ENCODE data around the gene DCN. TPM values are rescaled to one million over a fixed set of nuclear protein-coding genes. Genes with fewer than 3 reads are reported as not detected.

Gene DCN
- total RNA-seq, 2 experiments from 2014 or later, result not detected

DNA sequence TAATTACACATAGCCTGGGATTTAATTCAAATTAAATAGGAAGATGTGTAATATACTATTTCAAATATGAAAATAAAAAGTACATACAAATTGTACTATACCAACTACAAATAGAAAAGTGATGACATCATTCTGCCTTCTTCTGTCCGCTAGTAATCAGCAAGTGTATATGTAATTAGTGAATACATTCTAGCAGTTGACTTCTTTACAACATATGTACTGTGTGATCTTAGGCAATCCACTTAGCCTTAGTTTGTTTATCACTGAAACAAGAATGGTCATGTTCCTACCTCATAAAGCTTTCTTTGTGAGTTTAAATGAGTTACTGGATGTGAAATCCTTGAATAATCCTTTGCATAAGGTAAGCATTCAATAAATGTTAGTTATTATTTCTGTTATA is 63.5 kb downstream of the DCN start:
- no peaks in the 10 kb centered on the region for H3K9me3 ChIP-seq (ENCODE audit: low read length)
- BruUV-seq (replicated peaks), result no TSS peak
- no peak for DNase-seq (ENCODE audit: low spot score)
- ChIA-PET POLR2A (no interaction called here), CTCF (ENCODE audit: unreplicated experiment) (no interaction called here)
- H2AFZ ChIP-seq (ENCODE audit: low read length), result no peak overlapping the region
- H3K27ac ChIP-seq (ENCODE audit: low read depth, low read length, poor library complexity, severe bottlenecking), result no peak overlapping the region
- intact Hi-C loops (cut with micrococcal nuclease; ENCODE audit: unreplicated experiment), result no loop called here
- H3K36me3 ChIP-seq (ENCODE audit: insufficient read depth, low read length), result no peaks in the 10 kb centered on the region
- H3K79me2 ChIP-seq (ENCODE audit: insufficient read depth, low read depth, low read length), result no peaks in the 10 kb centered on the region
- no peak overlapping the region for H3K4me2 ChIP-seq (ENCODE audit: low read length)
- no peak overlapping the region for H3K4me3 ChIP-seq (ENCODE audit: low read depth, low read length, poor library complexity, severe bottlenecking)
- H3K9me2 ChIP-seq (ENCODE audit: insufficient read depth, low read length), result no peaks in the 10 kb centered on the region
- H4K20me1 ChIP-seq (ENCODE audit: insufficient read depth, low read length), result no peaks in the 10 kb centered on the region
- no peaks in the 10 kb centered on the region for H3K4me1 ChIP-seq (ENCODE audit: insufficient read depth, low read length, poor library complexity, severe bottlenecking)
- TF ChIP-seq EZH2phosphoT487 (IDR thresholded peaks at IDR 0.05; ENCODE audit: borderline replicate concordance, low read depth, low read length), result no peak
- TF ChIP-seq, protein P1, sequence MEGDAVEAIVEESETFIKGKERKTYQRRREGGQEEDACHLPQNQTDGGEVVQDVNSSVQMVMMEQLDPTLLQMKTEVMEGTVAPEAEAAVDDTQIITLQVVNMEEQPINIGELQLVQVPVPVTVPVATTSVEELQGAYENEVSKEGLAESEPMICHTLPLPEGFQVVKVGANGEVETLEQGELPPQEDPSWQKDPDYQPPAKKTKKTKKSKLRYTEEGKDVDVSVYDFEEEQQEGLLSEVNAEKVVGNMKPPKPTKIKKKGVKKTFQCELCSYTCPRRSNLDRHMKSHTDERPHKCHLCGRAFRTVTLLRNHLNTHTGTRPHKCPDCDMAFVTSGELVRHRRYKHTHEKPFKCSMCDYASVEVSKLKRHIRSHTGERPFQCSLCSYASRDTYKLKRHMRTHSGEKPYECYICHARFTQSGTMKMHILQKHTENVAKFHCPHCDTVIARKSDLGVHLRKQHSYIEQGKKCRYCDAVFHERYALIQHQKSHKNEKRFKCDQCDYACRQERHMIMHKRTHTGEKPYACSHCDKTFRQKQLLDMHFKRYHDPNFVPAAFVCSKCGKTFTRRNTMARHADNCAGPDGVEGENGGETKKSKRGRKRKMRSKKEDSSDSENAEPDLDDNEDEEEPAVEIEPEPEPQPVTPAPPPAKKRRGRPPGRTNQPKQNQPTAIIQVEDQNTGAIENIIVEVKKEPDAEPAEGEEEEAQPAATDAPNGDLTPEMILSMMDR (conservative IDR thresholded peaks at IDR 0.05; ENCODE audit: low read length), result no peak

DNA sequence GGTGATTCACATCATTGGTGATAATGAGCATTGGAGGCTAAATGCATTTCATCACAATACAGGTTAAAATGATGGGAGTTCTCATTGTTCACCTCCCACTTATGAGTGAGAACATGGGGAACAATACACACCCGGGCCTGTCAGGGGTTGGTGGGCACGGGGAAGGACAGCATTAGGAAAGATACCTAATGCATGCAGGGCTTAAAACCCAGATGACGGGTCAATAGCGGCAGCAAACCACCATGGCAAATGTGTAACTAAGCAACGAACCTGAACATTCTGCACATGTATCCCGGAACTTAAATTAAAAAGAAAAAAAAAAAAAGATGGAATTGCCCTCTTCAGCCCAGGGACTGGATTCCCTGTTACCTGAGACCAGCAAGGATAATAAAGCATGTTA is 69.0 kb downstream of the DCN start:
- no peak overlapping the region for H3K4me3 ChIP-seq (ENCODE audit: low read depth, low read length, poor library complexity, severe bottlenecking)
- H2AFZ ChIP-seq (ENCODE audit: low read length), result no peak overlapping the region
- ChIA-PET CTCF (ENCODE audit: unreplicated experiment) (no interaction called here), POLR2A (no interaction called here)
- H3K4me1 ChIP-seq (ENCODE audit: insufficient read depth, low read length, poor library complexity, severe bottlenecking), result no peaks in the 10 kb centered on the region
- no peak overlapping the region for H3K27ac ChIP-seq (ENCODE audit: low read depth, low read length, poor library complexity, severe bottlenecking)
- no peaks in the 10 kb centered on the region for H3K79me2 ChIP-seq (ENCODE audit: insufficient read depth, low read depth, low read length)
- TF ChIP-seq, protein P1 (conservative IDR thresholded peaks at IDR 0.05; ENCODE audit: low read length), result no peak
- no peak for TF ChIP-seq EZH2phosphoT487 (IDR thresholded peaks at IDR 0.05; ENCODE audit: borderline replicate concordance, low read depth, low read length)
- H3K4me2 ChIP-seq (ENCODE audit: low read length), result no peak overlapping the region
- no peaks in the 10 kb centered on the region for H3K9me3 ChIP-seq (ENCODE audit: low read length)
- no peaks in the 10 kb centered on the region for H3K36me3 ChIP-seq (ENCODE audit: insufficient read depth, low read length)
- BruUV-seq (replicated peaks), result no TSS peak
- H4K20me1 ChIP-seq (ENCODE audit: insufficient read depth, low read length), result no peaks in the 10 kb centered on the region
- H3K9me2 ChIP-seq (ENCODE audit: insufficient read depth, low read length), result no peaks in the 10 kb centered on the region
- DNase-seq (ENCODE audit: low spot score), result no peak
- intact Hi-C loops (cut with micrococcal nuclease; ENCODE audit: unreplicated experiment), result no loop called here

DNA sequence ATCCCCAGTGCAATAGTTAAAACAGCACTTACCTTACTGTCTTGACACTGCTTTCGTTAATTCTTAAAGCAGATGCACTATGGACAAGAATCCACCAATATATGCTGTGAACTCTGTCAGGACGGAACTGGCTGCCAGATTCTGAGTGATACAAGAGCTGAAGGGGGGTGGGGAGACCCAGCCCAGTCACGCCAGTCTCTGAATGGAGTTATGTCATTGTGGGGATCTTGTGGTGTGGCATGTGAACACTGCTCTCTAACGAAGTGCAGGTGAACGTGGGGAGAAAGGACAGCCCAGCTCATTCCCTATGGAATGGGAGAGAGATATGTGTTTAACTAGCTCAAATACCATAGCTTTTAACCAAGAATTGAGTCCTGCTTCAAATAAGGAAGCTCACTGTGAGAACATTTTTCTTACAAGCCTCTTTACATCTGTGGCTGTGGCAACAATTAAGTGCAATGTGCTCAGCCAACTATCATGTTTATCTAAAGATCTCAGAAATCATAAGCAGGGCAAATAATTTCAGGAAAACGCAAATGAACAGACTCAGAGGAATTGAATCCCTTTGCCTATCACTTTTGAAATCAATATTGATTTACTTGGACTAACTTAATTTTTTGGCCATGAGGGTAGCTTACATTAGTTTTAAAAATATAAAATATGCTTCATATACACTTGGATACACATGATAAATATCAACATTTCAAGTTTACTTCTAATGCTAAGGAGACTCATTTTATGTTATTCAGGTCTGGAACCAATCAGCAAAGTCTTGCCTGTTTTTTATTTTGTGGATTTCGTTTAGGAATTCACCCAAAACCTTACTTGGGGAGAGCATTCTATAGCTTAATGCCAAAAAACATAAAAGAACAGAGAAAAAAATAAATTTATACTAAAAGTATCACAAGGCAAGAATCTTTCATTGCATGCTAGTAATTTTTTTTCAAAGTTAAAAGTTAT is 71.0 kb downstream of the DCN start, which contains the start of gene LUM:
TSS of gene LUM (minus strand) at position 129 of the 960 bp plus-strand sequence. CDS start 2,515 bp downstream, outside the sequence.
- Histone ChIP-seq H3K27ac (ENCODE audit: low read depth, low read length, poor library complexity, severe bottlenecking) (no peak within 1 kb of the TSS), H3K9me3 (ENCODE audit: low read length) (no peaks in the 10 kb centered on the region), H3K36me3 (ENCODE audit: insufficient read depth, low read length) (no peaks in the 10 kb centered on the region), H3K9me2 (ENCODE audit: insufficient read depth, low read length) (no peaks in the 10 kb centered on the region), H2AFZ (ENCODE audit: low read length) (no peak within 1 kb of the TSS), H3K4me1 (ENCODE audit: insufficient read depth, low read length, poor library complexity, severe bottlenecking) (no peaks in the 10 kb centered on the region), H3K79me2 (ENCODE audit: insufficient read depth, low read depth, low read length) (no peaks in the 10 kb centered on the region), H3K4me3 (ENCODE audit: low read depth, low read length, poor library complexity, severe bottlenecking) (no peak within 1 kb of the TSS), H4K20me1 (ENCODE audit: insufficient read depth, low read length) (no peaks in the 10 kb centered on the region), H3K4me2 (ENCODE audit: low read length) (no peak within 1 kb of the TSS)
- intact Hi-C loops (cut with micrococcal nuclease; ENCODE audit: unreplicated experiment), result no loop called here
- BruUV-seq (replicated peaks), result no TSS peak
- no peak for TF ChIP-seq EZH2phosphoT487 (IDR thresholded peaks at IDR 0.05; ENCODE audit: borderline replicate concordance, low read depth, low read length)
- TF ChIP-seq, protein P1 (conservative IDR thresholded peaks at IDR 0.05; ENCODE audit: low read length), result no peak
- POLR2A ChIA-PET, result no interaction called here
- CTCF ChIA-PET (ENCODE audit: unreplicated experiment), result interaction anchor here (0.6 kb wide), 1 partner anchor 11 kb away, joined by 3 read pairs; no protein-coding TSS in a partner anchor
- DNase-seq (ENCODE audit: low spot score), result no peak

Measured in OCI-LY7 (cell line).